Amniotic epithelial cell (primary cell): ENCODE measurements around the gene ISG20L2.

Source experiments
- DNase-seq: peaks from one replicate; pipeline ENCODE4 v3.0.0-alpha.2; 2010; ENCODE audit warnings: low read depth

The ISG20L2 gene

GRCh38 chr1:156752843-156753482 is 24.4 kb upstream of the ISG20L2 start:
- DNase-seq: peak; percentile 72

DNA sequence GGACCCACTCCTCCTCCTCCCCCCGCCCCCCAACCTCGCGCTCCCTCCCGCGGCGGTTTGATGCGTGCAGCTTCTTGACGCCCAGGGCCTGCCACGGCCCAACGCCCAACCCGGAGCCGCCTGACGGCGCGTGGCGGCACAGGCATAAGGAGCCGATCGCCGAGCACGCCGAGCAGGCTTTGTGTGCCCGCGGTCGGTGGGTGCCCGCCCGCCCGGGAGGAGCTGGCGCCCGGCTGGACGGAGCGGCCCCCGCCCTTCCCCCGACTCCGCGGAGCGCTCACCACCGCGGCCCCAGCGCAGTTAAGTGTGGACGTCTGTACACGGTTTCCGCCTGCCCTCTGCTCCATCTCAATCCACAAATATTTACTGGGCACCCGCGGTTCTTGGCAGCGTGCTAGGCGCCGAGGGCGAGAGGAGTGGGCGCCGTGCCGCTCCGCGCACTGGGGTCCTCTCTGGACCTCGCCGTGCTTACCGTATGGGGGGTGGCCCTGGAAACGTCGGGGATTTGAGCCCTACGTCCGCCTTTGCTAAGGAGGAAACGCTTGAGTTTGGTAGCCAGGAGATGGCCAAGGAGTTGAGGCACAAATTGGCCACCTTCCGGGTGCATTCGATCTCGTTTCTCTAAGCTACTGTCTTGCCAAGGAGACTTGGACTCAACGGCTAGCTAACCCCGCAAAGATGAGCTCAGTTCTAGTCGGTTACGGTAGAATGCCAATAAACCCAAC is 23.4 kb upstream of the ISG20L2 start:
- DNase-seq: peak; percentile 96

GRCh38 chr1:156751451-156751756 is 22.8 kb upstream of the ISG20L2 start, which contains the start of gene HDGF:
TSS of gene HDGF (minus strand) at chr1:156751675. CDS start at chr1:156751429, 246 bp downstream.
- no peak for DNase-seq

DNA sequence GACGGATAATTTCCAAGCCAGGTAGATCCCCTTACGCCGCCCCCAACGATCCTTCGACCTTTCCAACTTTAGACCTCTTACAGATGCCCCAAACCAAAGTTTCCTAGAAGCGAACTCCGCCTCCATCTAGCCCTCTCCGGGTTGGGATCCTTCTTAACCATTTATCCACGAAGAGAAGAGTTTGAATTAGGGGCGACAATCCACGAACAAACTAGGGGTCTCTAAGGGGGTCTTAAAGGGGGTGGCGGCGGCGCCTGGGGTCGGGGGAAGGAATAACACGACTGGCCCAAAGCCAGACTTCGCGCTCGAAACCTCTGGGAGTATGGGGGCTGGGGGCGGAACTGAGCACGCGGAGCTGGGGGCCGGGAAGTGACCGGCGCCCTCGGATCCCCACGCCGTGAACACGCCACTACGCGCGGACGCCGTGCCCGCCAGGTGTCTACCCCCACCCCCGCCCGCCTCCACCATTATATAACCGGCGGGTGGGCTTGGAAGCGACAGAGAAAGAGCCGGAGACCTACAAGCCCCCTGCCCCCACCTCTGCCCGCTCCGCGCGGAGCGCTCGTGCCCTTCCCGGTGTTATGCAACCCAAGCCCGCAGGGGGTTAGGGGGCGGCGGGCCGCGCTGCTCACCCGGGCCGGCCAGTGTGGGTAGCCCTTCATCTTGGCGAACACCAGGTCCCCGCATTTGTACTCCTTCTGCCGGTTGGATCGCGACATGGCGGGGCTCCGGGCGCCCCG is 22.3 kb upstream of the ISG20L2 start:
- DNase-seq: no peak

DNA sequence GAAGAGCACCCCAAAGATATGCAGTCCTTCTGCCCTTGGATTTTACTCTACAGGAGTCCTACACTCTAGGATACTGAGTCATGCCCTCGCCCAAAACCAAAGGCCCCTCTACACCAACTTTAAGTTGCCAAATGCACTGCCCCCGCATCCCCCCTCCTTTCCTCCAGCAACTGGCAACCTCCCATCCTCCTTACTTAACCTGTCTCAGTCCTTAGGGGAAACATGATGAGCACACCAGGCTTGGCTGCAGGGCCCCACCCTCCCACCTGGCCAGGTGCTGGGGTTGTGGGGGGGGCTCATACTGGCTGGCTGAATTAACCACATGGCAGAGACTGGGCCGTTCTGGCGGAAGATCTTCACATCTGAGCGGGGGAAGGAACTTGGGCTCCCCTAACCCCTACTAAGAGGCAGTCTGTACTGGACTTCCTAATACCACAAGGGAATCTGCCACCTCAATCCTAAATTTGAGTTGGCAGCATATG is 21.7 kb upstream of the ISG20L2 start:
- no peak for DNase-seq

DNA sequence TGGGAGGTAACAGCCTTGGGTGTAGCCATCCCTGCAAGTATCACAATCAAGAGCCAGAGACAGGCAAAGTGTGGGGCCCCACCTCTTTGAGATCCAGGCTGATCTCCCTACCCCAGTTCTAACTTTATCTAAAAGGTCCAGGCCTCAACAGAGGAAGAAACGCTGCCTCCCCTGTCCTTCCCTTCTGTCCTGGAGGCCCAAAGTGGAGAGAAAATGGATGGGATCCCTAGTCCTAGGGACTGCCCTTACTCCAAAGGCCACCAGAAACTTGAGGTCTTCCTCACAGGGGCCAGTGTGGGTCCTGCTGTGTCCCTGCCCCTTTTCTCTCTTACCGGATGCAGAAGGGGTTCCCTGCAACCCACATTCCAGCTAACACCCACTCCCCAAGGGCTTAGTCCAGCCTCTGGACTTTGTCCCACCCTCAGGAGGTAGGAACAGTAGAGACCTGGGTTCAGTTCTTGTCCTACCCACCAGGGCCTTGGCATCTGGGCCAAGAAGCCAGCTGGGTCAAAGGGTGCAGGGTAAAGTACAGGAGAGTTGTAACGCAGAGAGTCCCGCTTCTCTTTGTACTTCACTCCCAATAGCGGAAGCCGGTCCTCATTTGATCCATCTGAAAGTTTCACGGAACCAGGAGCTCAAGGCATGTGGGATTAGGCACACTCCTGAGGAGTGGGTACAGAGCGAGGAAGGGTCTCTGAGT is 21.0 kb upstream of the ISG20L2 start:
- DNase-seq: no peak

DNA sequence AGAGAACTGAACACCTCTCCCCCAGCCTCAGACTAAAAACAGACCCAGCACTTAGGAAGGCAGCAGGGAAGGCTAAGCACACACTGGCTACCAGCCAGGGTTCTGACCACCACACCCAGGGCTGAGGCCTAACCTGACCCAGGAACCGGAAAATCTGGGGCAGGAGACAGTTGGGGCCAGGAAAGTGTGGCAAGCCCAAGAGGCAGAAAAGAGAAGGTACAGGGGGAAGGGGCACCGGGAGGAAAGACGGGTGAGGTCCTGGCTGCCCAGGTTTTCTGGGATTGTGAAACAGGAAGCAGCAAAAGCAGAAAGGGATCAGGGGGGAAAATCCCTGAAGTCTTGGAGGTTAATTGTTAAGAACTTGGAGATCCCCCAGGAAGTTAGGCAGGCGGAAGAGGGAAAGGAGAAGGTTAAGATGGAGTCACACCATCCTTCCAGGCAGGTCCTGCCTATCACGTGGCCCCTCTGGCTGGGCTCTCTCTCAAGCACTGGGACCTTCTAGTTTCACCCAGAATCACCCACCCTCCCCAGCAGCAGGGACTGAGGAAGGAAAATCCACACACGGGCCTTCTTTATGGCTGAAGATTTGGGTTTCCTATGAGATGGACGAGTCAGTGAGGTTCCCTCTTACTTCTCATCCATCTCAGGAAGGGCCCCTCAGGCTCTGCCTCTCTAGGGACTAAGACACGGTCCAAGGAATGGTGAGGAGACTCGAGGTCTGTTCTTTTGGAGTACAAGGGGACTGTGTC is 20.3 kb upstream of the ISG20L2 start:
- DNase-seq: peak; percentile 76

- DNase-seq: no peak
Measured at GRCh38 chr1:156747742-156748669, 19.4 kb upstream of the ISG20L2 start.

GRCh38 chr1:156746728-156747631 is 18.4 kb upstream of the ISG20L2 start:
- peak; percentile 85 for DNase-seq

DNA sequence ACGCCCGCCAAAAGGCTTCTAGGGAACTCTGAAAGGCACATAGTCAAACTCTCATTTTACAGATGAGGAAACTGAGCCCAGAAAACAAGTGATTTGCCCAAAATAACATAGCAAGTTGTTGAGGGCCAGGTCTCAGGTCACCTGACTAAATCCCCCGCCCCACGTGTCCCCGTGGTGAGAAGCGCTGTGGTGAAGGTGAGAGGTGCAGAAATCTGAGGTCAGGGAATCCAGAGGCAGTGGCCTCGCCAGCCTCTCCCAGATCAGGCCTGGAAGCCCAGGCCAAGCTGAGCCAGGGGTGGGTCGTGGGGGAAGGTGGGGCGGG is 17.8 kb upstream of the ISG20L2 start:
- DNase-seq: no peak

DNA sequence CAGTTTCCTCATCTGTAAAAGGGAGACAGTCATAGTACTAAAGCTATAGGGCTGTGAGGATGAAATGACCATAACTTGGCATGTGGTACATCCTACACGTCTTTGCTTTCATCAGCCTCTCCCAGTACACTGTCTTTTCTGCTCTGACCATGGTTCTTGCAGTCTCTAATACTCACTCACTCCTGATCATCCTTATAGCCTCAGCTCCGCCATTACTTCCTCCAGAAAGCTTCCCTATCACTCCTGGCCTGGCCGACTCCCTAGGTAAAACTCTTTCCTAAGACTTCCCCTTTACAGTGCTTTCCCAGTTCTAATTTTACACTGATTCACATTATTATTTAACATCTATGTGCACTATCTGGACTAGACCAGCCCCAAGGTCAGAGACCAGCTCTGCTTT is 17.3 kb upstream of the ISG20L2 start:
- DNase-seq: no peak

GRCh38 chr1:156744786-156745419 is 16.3 kb upstream of the ISG20L2 start:
- no peak for DNase-seq

DNA sequence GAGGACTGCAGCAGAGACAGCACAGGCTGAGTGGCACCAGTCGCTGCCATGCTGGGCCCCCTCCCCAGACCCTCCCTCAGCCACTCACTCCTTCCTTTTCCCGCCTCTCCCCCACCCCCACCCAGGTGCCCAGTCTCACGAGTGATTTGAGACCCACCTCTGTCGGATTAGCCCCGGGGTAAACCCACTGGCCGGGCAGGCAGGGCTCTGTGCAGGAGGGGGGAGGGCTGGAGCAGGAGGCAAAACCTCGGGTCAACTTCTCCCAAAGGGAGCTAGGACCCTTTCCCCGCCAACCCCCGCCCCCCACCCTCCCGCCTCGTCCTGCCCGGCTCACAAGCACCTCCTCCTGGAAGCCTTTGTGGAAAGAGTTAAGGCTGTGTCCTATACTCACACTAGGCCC is 15.8 kb upstream of the ISG20L2 start:
- DNase-seq: no peak

GRCh38 chr1:156743367-156744302 is 15.1 kb upstream of the ISG20L2 start:
- no peak for DNase-seq

DNA sequence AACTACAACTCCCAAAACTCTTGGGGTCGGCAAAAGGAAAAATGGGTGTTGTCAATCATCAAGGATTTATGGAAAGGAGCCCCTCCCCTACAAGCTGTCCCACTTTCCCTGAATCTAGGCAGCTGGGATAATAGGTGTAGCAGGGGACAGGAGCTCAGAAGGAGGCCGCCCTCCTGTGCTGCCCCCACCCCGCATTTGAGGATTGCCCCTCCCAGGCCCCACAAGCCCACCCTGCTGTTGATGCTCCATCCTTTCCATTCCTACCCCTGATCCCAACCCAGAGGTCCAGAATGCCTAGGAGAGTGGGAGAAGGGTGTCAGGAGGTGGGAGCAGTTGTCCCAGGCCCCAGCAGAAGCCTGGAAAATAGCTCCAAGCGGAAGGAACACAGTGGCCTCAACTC is 14.2 kb upstream of the ISG20L2 start:
- DNase-seq: no peak

GRCh38 chr1:156742017-156742416 is 13.5 kb upstream of the ISG20L2 start:
- no peak for DNase-seq

- no peak for DNase-seq
Measured at GRCh38 chr1:156741481-156741983, 13.0 kb upstream of the ISG20L2 start.
